H1 (cell line): ENCODE measurements around the gene ATP2A3. TPM values are rescaled to one million over a fixed set of nuclear protein-coding genes. Genes with fewer than 3 reads are reported as not detected.

Experiments used
- CTCF ChIA-PET: fragments of 300-600 bp; sonication (Branson Sonifier 250); formaldehyde crosslinking; loops from one replicate; lab custom pipeline; 2021; ENCODE audit not compliant: partially characterized antibody; lab: Charles Lee
- POLR2A ChIA-PET: fragments of 300-600 bp; sonication (Branson Sonifier 250); formaldehyde crosslinking; loops from one replicate; lab custom pipeline; 2021; ENCODE audit warnings: inconsistent platforms; ENCODE audit not compliant: partially characterized antibody; lab: Charles Lee
- DNase-seq, 2 experiments: peaks; one replicate each; pipeline versions ENCODE4 v3.0.0 to v3.0.0-alpha.2; 2010 to 2022; ENCODE audit warnings: low spot score in 2 of 2, low read depth in 1 of 2, mixed read lengths in 1 of 2
- FAIRE-seq: peaks from 2 replicates; lab custom pipeline; 2011; peaks lifted over from hg19 to GRCh38; lab: Jason Lieb, UNC
- H2AFZ ChIP-seq: 2 replicates; pipeline ENCODE4 v1.8.1; 2012; ENCODE audit warnings: low read length, inconsistent platforms
- H2AK5ac ChIP-seq: 2 replicates; pipeline ENCODE4 v1.6.1; 2013; ENCODE audit warnings: low read depth, low read length
- H2BK120ac ChIP-seq: replicated peaks from 2 replicates; pipeline ENCODE3; 2013; ENCODE audit warnings: low read depth, low read length, inconsistent platforms
- H2BK12ac ChIP-seq: 2 replicates; pipeline ENCODE4 v1.6.1; 2013; ENCODE audit warnings: low read depth, low read length
- H2BK15ac ChIP-seq: 2 replicates; pipeline ENCODE4 v1.6.1; 2013; ENCODE audit warnings: low read length
- H2BK20ac ChIP-seq: 2 replicates; pipeline ENCODE4 v1.6.1; 2013; ENCODE audit warnings: low read length
- H2BK5ac ChIP-seq: 2 replicates; pipeline ENCODE4 v1.6.1; 2013; ENCODE audit warnings: low read depth, low read length
- H3K14ac ChIP-seq: 2 replicates; pipeline ENCODE4 v1.6.1; 2013; ENCODE audit warnings: inconsistent platforms; ENCODE audit not compliant: insufficient read length
- H3K18ac ChIP-seq: 2 replicates; pipeline ENCODE4 v1.6.1; 2013; ENCODE audit warnings: low read length; ENCODE audit errors: extremely low read depth
- H3K23ac ChIP-seq: 2 replicates; pipeline ENCODE4 v1.6.1; 2013; ENCODE audit warnings: inconsistent platforms; ENCODE audit not compliant: insufficient read length
- H3K23me2 ChIP-seq: 2 replicates; pipeline ENCODE4 v1.6.1; 2013; ENCODE audit warnings: low read depth, low read length
- H3K27ac ChIP-seq: 2 replicates; pipeline ENCODE4 v1.6.1; 2011; ENCODE audit warnings: low read depth, low read length, inconsistent platforms
- H3K27me3 ChIP-seq, 4 experiments: replicated peaks in 1 of 4; 1 replicate in 1 of 4; 2 replicates in 3 of 4; pipeline versions ENCODE4 v1.6.1 to v1.8.1; 2011 to 2013; ENCODE audit warnings: low read length in 3 of 4, mild to moderate bottlenecking in 3 of 4, inconsistent platforms in 2 of 4, mixed read lengths in 2 of 4, moderate library complexity in 1 of 4; ENCODE audit not compliant: control insufficient read depth in 3 of 4, insufficient read depth in 3 of 4; ENCODE audit errors: extremely low read depth in 1 of 4
- H3K36me3 ChIP-seq, 4 experiments: 2 replicates each; pipeline versions ENCODE4 v1.6.1 to v1.8.1; 2011 to 2013; ENCODE audit warnings: mild to moderate bottlenecking in 4 of 4, low read length in 3 of 4, moderate library complexity in 2 of 4, control low read depth in 1 of 4, inconsistent platforms in 1 of 4; ENCODE audit not compliant: insufficient read depth in 4 of 4, control insufficient read depth in 2 of 4
- H3K4ac ChIP-seq: replicated peaks from 2 replicates; pipeline ENCODE3; 2013; ENCODE audit warnings: low read length, low read depth, mixed read lengths, inconsistent platforms; ENCODE audit not compliant: insufficient read length
- H3K4me1 ChIP-seq, 4 experiments: replicated peaks in 1 of 4; 1 replicate in 1 of 4; 2 replicates in 3 of 4; pipeline versions ENCODE4 v1.6.1 to v1.8.1; 2011 to 2013; ENCODE audit warnings: low read length in 3 of 4, inconsistent platforms in 2 of 4, mixed read lengths in 1 of 4; ENCODE audit not compliant: insufficient read depth in 4 of 4, control insufficient read depth in 3 of 4
- H3K4me2 ChIP-seq, 2 experiments: 2 replicates each; pipeline versions ENCODE4 v1.6.1 to v1.8.1; 2011 to 2013; ENCODE audit warnings: low read depth in 2 of 2, low read length in 2 of 2, control low read depth in 1 of 2, inconsistent platforms in 1 of 2, mild to moderate bottlenecking in 1 of 2; ENCODE audit not compliant: insufficient read depth in 1 of 2
- H3K4me3 ChIP-seq, 4 experiments: fragments of 200-600, 300-600 bp in 1 of 4; sonication (generic), shearing (Covaris generic), sonication (Bioruptor Twin) in 1 of 4; 2 replicates each; pipeline versions ENCODE4 v1.5.1 to v1.8.1; 2011 to 2016; ENCODE audit warnings: low read length in 4 of 4, low read depth in 3 of 4, control low read depth in 2 of 4, inconsistent platforms in 2 of 4, mild to moderate bottlenecking in 2 of 4, mixed read lengths in 1 of 4, moderate library complexity in 1 of 4; ENCODE audit not compliant: insufficient read depth in 2 of 4; ENCODE audit errors: extremely low read depth in 1 of 4
- H3K56ac ChIP-seq: replicated peaks from 2 replicates; pipeline ENCODE3; 2013; ENCODE audit warnings: low read depth, mild to moderate bottlenecking, mixed read lengths, low read length, inconsistent platforms; ENCODE audit not compliant: insufficient read length
- H3K79me1 ChIP-seq: 2 replicates; pipeline ENCODE4 v1.6.1; 2013; ENCODE audit warnings: low read depth, low read length, control low read depth
- H3K79me2 ChIP-seq, 2 experiments: 2 replicates each; pipeline versions ENCODE4 v1.6.1 to v1.8.1; 2012 to 2013; ENCODE audit warnings: low read length in 2 of 2, mild to moderate bottlenecking in 2 of 2, inconsistent platforms in 1 of 2; ENCODE audit not compliant: insufficient read depth in 2 of 2, control insufficient read depth in 1 of 2
- H3K9ac ChIP-seq, 4 experiments: replicated peaks in 1 of 4; 1 replicate in 1 of 4; 2 replicates in 3 of 4; pipeline versions ENCODE4 v1.6.1 to v1.8.1; 2011 to 2013; ENCODE audit warnings: low read depth in 3 of 4, low read length in 3 of 4, control low read depth in 2 of 4, mild to moderate bottlenecking in 2 of 4, moderate library complexity in 2 of 4, inconsistent platforms in 1 of 4; ENCODE audit errors: extremely low read depth in 1 of 4
- H3K9me3 ChIP-seq, 2 experiments: 2 replicates each; pipeline versions ENCODE4 v1.6.1 to v1.8.1; 2012 to 2013; ENCODE audit warnings: mild to moderate bottlenecking in 2 of 2, moderate library complexity in 2 of 2, control low read depth in 1 of 2, inconsistent platforms in 1 of 2, low read depth in 1 of 2, low read length in 1 of 2, mixed read lengths in 1 of 2; ENCODE audit not compliant: insufficient read depth in 2 of 2
- H4K20me1 ChIP-seq, 2 experiments: replicated peaks in 1 of 2; 2 replicates each; pipeline versions ENCODE3 to v1.8.1; 2011 to 2013; ENCODE audit warnings: inconsistent platforms in 2 of 2, low read length in 2 of 2, mild to moderate bottlenecking in 1 of 2; ENCODE audit not compliant: insufficient read depth in 2 of 2, control insufficient read depth in 1 of 2
- H4K5ac ChIP-seq: 2 replicates; pipeline ENCODE4 v1.6.1; 2013; ENCODE audit warnings: low read length, low read depth, mixed read lengths, inconsistent platforms; ENCODE audit not compliant: insufficient read length
- H4K8ac ChIP-seq: 2 replicates; pipeline ENCODE4 v1.8.0; 2013; ENCODE audit warnings: mild to moderate bottlenecking, moderate library complexity, low read length, inconsistent platforms; ENCODE audit not compliant: insufficient read depth; ENCODE audit errors: extremely low read depth
- H4K91ac ChIP-seq: replicated peaks from 2 replicates; pipeline ENCODE3; 2013; ENCODE audit warnings: low read length, mixed read lengths, inconsistent platforms; ENCODE audit not compliant: insufficient read length
- CHD2 ChIP-seq: IDR thresholded peaks from 2 replicates; pipeline ENCODE4 v1.6.1; 2012; ENCODE audit warnings: low read length, improper control_type of control experiment
- HDAC6 ChIP-seq: IDR thresholded peaks from one replicate; pipeline ENCODE4 v1.7.1; 2012; ENCODE audit warnings: low read depth, mild to moderate bottlenecking, inconsistent platforms, low read length, moderate library complexity
- WGBS, 2 experiments: shearing (Covaris generic) in 1 of 2; methylation state at CpG; one replicate each; pipeline versions ENCODE4 v1.1.6 to v1.1.7; 2013 to 2015; ENCODE audit warnings: low lambda C conversion rate in 2 of 2, mixed read lengths in 2 of 2, inconsistent platforms in 1 of 2, low coverage in 1 of 2, missing lambda C conversion rate in 1 of 2; ENCODE audit not compliant: insufficient replicate concordance in 2 of 2, insufficient coverage in 1 of 2, insufficient read length in 1 of 2; ENCODE audit errors: extremely low coverage in 1 of 2, missing lambda C conversion rate in 1 of 2; 5-methylcytosine and 5-hydroxymethylcytosine counted together
- polyA plus RNA-seq, 7 experiments: library from polyadenylated mRNA; depleted of rRNA in 3 of 7; stranded (reverse) in 5 of 7; unstranded in 2 of 7; fragments of >200 nt in 5 of 7; fragments of 200-250 nt in 2 of 7; gene quantifications; 1 replicate in 5 of 7; 2 replicates in 1 of 7; 4 replicates in 1 of 7; pipeline versions ENCODE4 v1.2.1 to v1.2.3, GENCODE V29; 2011 to 2013; ENCODE audit warnings: missing spikeins in 2 of 7, mixed read lengths in 2 of 7
- total RNA-seq: library from RNA; stranded (reverse); fragmentation: NEBNext Ultra II Directional; extraction: Animal tissue kit (Norgen Biotek cat#: 25700); gene quantifications from 2 replicates; pipeline ENCODE4 v1.2.1, GENCODE V29; 2021

Gene ATP2A3
- total and polyA plus RNA-seq, 2 of the 8 experiments (the other 6 are each of a cell fraction or from before 2014, with no cell fraction given): 18.4 to 32.5 TPM

- no peak overlapping the region for H3K9ac ChIP-seq
- DNase-seq (no peak), FAIRE-seq (no peak)
- WGBS, 2 experiments: 84% methylated on average over 18 of the region's 18 CpGs; no CpG with 5 or more reads in 1 of the 2 experiments
- H2BK20ac ChIP-seq: peak overlapping the region; percentile 90; the same call in 1 of the 2 replicates
- H3K4me1 ChIP-seq: peaks cover 0 to 39% (median 22%) of the 10 kb centered on the region in 4 experiments; a peak in 6 of 7 replicates
- H3K79me2 ChIP-seq: no peaks in the 10 kb centered on the region
- CTCF ChIA-PET: interaction anchor here (0.6 to 1.6 kb wide), 3 partner anchors 9 to 50 kb away, joined by 3 to 4 read pairs (median 3); partner anchors contain the start of gene P2RX1
- H4K20me1 ChIP-seq: peaks cover 0 to 3% of the 10 kb centered on the region in 2 experiments
- H4K8ac ChIP-seq: no peak overlapping the region
- no peak overlapping the region for H2BK15ac ChIP-seq
- no peaks in the 10 kb centered on the region for H3K27me3 ChIP-seq
- H2BK12ac ChIP-seq: peak overlapping the region; percentile 68; the same call in 1 of the 2 replicates
- H3K23me2 ChIP-seq: no peaks in the 10 kb centered on the region
- no peak overlapping the region for H3K4me3 ChIP-seq
- H3K18ac ChIP-seq: peak overlapping the region; percentile 51
- no peak overlapping the region for H4K5ac ChIP-seq
- H3K56ac ChIP-seq: no peak overlapping the region
- no peak overlapping the region; the same call in 1 of the 2 replicates for H2BK5ac ChIP-seq
- H3K4me2 ChIP-seq: no peak overlapping the region
- H2AFZ ChIP-seq: no peak overlapping the region
- H3K14ac ChIP-seq: no peak overlapping the region
- H4K91ac ChIP-seq: peak overlapping the region; percentile 22
- no peak overlapping the region for H3K23ac ChIP-seq
- no peak overlapping the region for H2BK120ac ChIP-seq
- H3K4ac ChIP-seq: no peak overlapping the region
- POLR2A ChIA-PET: interaction anchor here (1.0 to 1.1 kb wide), 2 partner anchors 9 to 16 kb away, joined by 3 to 4 read pairs; no protein-coding TSS in a partner anchor
- H3K79me1 ChIP-seq: no peaks in the 10 kb centered on the region; the same call in none of the 2 replicates
- TF ChIP-seq CHD2 (no peak), HDAC6 (no peak)
- H3K9me3 ChIP-seq: no peaks in the 10 kb centered on the region
- no peak overlapping the region; the same call in 1 of the 2 replicates for H2AK5ac ChIP-seq
- H3K27ac ChIP-seq: no peak overlapping the region
- H3K36me3 ChIP-seq: no peaks in the 10 kb centered on the region
Measured at GRCh38 chr17:3954976-3955672, 9.1 kb downstream of the ATP2A3 start.
